HEK293 (cell line): ENCODE results near the gene AGO3.

Experiments
- CTCF ChIA-PET: fragments of 350-600 bp; formaldehyde crosslinking; extraction: SDS; loops from one replicate; lab custom pipeline; 2021; ENCODE audit warnings: antibody characterized with exemption; lab: Yijun Ruan, JAX
- POLR2A ChIA-PET: fragments of 300-600 bp; formaldehyde crosslinking; extraction: SDS; loops from one replicate; lab custom pipeline; 2020; ENCODE audit warnings: antibody characterized with exemption, inconsistent platforms; lab: Yijun Ruan, JAX
- H3K27ac ChIP-seq: fragments of 200-500 bp; sonication (Bioruptor generic); 2 replicates; pipeline ENCODE4 v1.5.1; 2014; ENCODE audit warnings: low read depth, low read length, control low read depth, inconsistent platforms; ENCODE audit errors: extremely low read depth
- H3K36me3 ChIP-seq, 2 experiments: fragments of 200-500 bp in 1 of 2; sonication (Bioruptor generic) in 1 of 2; 1 replicate in 1 of 2; 2 replicates in 1 of 2; pipeline ENCODE4 v1.5.1; 2014 to 2017; ENCODE audit warnings: inconsistent platforms in 2 of 2, low read length in 2 of 2; ENCODE audit not compliant: control insufficient read depth in 2 of 2, insufficient read depth in 1 of 2
- H3K4me1 ChIP-seq: fragments of 200-500 bp; sonication (Bioruptor generic); 2 replicates; pipeline ENCODE4 v1.5.1; 2014; ENCODE audit warnings: mild to moderate bottlenecking, low read length, inconsistent platforms; ENCODE audit not compliant: control insufficient read depth, insufficient read depth
- H3K4me3 ChIP-seq: 2 replicates; pipeline ENCODE4 v1.5.1; 2011; ENCODE audit warnings: low read depth, mild to moderate bottlenecking, control low read depth, low read length, moderate library complexity
- H3K9me3 ChIP-seq: fragments of 200-500 bp; sonication (Bioruptor generic); 2 replicates; pipeline ENCODE4 v1.5.1; 2014; ENCODE audit warnings: low read depth, low read length, inconsistent platforms; ENCODE audit not compliant: control insufficient read depth, insufficient read depth
- AEBP2 ChIP-seq: fragments of 450-650 bp; formaldehyde crosslinking; IDR thresholded peaks from 2 replicates; pipeline ENCODE4 v1.5.1; 2016; ENCODE audit warnings: missing biosample characterization, missing genetic modification characterization, borderline replicate concordance
- KLF7 ChIP-seq: fragments of 450-650 bp; formaldehyde crosslinking; IDR thresholded peaks from 2 replicates; pipeline ENCODE4 v1.5.1; 2016; ENCODE audit warnings: missing biosample characterization, missing genetic modification characterization, borderline replicate concordance
- KLF8 ChIP-seq: fragments of 450-650 bp; formaldehyde crosslinking; IDR thresholded peaks from 2 replicates; pipeline ENCODE4 v1.5.1; 2016; ENCODE audit warnings: missing biosample characterization, missing genetic modification characterization
- PBX3 ChIP-seq: sonication (generic); formaldehyde crosslinking; IDR thresholded peaks from 2 replicates; pipeline ENCODE4 v1.8.1; 2022; ENCODE audit warnings: mild to moderate bottlenecking, moderate library complexity, missing genetic modification reagents
- PRDM2 ChIP-seq: fragments of 450-650 bp; formaldehyde crosslinking; IDR thresholded peaks from 2 replicates; pipeline ENCODE4 v1.5.1; 2016; ENCODE audit warnings: missing biosample characterization, missing genetic modification characterization, borderline replicate concordance
- SP2 ChIP-seq: fragments of 450-650 bp; formaldehyde crosslinking; IDR thresholded peaks from 2 replicates; pipeline ENCODE4 v1.5.1; 2016; ENCODE audit warnings: missing biosample characterization, missing genetic modification characterization
- TRIM28 ChIP-seq: IDR thresholded peaks from 2 replicates; pipeline ENCODE4 v1.6.1; 2011; ENCODE audit warnings: low read length, control low read depth, borderline replicate concordance
- ZBTB10 ChIP-seq: fragments of 450-650 bp; formaldehyde crosslinking; IDR thresholded peaks from 2 replicates; pipeline ENCODE4 v1.5.1; 2016; ENCODE audit warnings: missing biosample characterization, missing genetic modification characterization
- ZBTB7A ChIP-seq: fragments of 450-650 bp; formaldehyde crosslinking; IDR thresholded peaks from 2 replicates; pipeline ENCODE4 v1.5.1; 2016; ENCODE audit warnings: low read depth, missing biosample characterization, missing genetic modification characterization
- ZNF248 ChIP-seq: fragments of 450-650 bp; formaldehyde crosslinking; IDR thresholded peaks from 2 replicates; pipeline ENCODE4 v1.5.1; 2017; ENCODE audit warnings: missing biosample characterization, missing genetic modification characterization
- ZNF324 ChIP-seq: fragments of 450-650 bp; formaldehyde crosslinking; IDR thresholded peaks from 2 replicates; pipeline ENCODE4 v1.5.1; 2016; ENCODE audit warnings: missing biosample characterization, missing genetic modification characterization
- ZNF48 ChIP-seq: fragments of 450-650 bp; formaldehyde crosslinking; IDR thresholded peaks from 2 replicates; pipeline ENCODE4 v1.5.1; 2016; ENCODE audit warnings: missing biosample characterization, missing genetic modification characterization
- ZNF488 ChIP-seq: fragments of 450-650 bp; formaldehyde crosslinking; IDR thresholded peaks from 2 replicates; pipeline ENCODE4 v1.5.1; 2016; ENCODE audit warnings: missing biosample characterization, missing genetic modification characterization
- ZNF549 ChIP-seq: fragments of 450-650 bp; IDR thresholded peaks from 2 replicates; pipeline ENCODE4 v1.5.1; 2018; ENCODE audit warnings: missing biosample characterization, missing genetic modification characterization, mild to moderate bottlenecking, inconsistent platforms, moderate library complexity
- ZNF571 ChIP-seq: fragments of 450-650 bp; formaldehyde crosslinking; IDR thresholded peaks from 2 replicates; pipeline ENCODE4 v1.5.0; 2017; ENCODE audit warnings: missing biosample characterization, missing genetic modification characterization
- ZNF621 ChIP-seq: fragments of 450-650 bp; formaldehyde crosslinking; IDR thresholded peaks from 2 replicates; pipeline ENCODE4 v1.5.1; 2017; ENCODE audit warnings: missing biosample characterization, missing genetic modification characterization
- ZNF777 ChIP-seq: fragments of 450-650 bp; formaldehyde crosslinking; IDR thresholded peaks from 2 replicates; pipeline ENCODE4 v1.5.1; 2017; ENCODE audit warnings: missing biosample characterization, missing genetic modification characterization, borderline replicate concordance
- ZSCAN5A ChIP-seq: fragments of 450-650 bp; formaldehyde crosslinking; IDR thresholded peaks from 2 replicates; pipeline ENCODE4 v1.5.1; 2016; ENCODE audit warnings: missing biosample characterization, missing genetic modification characterization

Gene AGO3

GRCh38 chr1:35894183-35894582 lies 36.7 kb upstream of the AGO3 start:
- no peaks in the 10 kb centered on the region for H3K4me1 ChIP-seq
- no peak for TF ChIP-seq ZNF621 (tag by site-specific recombination)
- TF ChIP-seq KLF7 (tag by site-specific recombination) = no peak
- TF ChIP-seq ZNF777 (tag by site-specific recombination) = no peak
- no peak for TF ChIP-seq ZBTB10 (tag by site-specific recombination)
- ChIA-PET POLR2A (interaction anchor here (1.0 kb wide), 1 partner anchor 10 kb away, joined by 3 read pairs; no protein-coding TSS in a partner anchor), CTCF (no interaction called here)
- H3K9me3 ChIP-seq = no peaks in the 10 kb centered on the region
- no peak overlapping the region for H3K27ac ChIP-seq
- H3K4me3 ChIP-seq = no peak overlapping the region
- peaks cover 29 to 98% of the 10 kb centered on the region in 2 experiments for H3K36me3 ChIP-seq

- H3K36me3 ChIP-seq = peaks cover 27 to 99% of the 10 kb centered on the region in 2 experiments
- H3K4me3 ChIP-seq = no peak overlapping the region
- POLR2A ChIA-PET = no interaction called here
- H3K27ac ChIP-seq = no peak overlapping the region
- TF ChIP-seq KLF8 (tag by site-specific recombination) (no peak), ZNF571 (no peak), PBX3 (CRISPR knock-in tag) (no peak), ZBTB7A (no peak), ZNF549 (no peak), ZSCAN5A (tag by site-specific recombination) (no peak), ZNF488 (tag by site-specific recombination) (no peak), ZNF324 (tag by site-specific recombination) (no peak), ZNF777 (tag by site-specific recombination) (no peak), TRIM28 (no peak), ZNF248 (tag by site-specific recombination) (no peak), SP2 (tag by site-specific recombination) (no peak), PRDM2 (tag by site-specific recombination) (no peak), ZNF48 (no peak), AEBP2 (tag by site-specific recombination) (no peak)
- TF ChIP-seq, all 188 proteins: peak for 0
- Histone ChIP-seq H3K4me1 (no peaks in the 10 kb centered on the region), H3K9me3 (no peaks in the 10 kb centered on the region)
- CTCF ChIA-PET = interaction anchor here (3.8 kb wide), 1 partner anchor 12 kb away, joined by 15 read pairs; the partner anchor contains the start of gene AGO1
These were observed 36.2 kb upstream of the AGO3 start for GRCh38 chr1:35894656-35895055.
